ENCODE results near the gene MRPL19. TPM values are rescaled to one million over a fixed set of nuclear protein-coding genes. Genes with fewer than 3 reads are reported as not detected.

Gene MRPL19
- polyA plus RNA-seq, 1 donor (not counting 4 experiments of a cell fraction or from before 2014, with no cell fraction given): 84.0 TPM

- no peak for FAIRE-seq
- no peaks in the 10 kb centered on the region for H3K4me1 ChIP-seq (ENCODE audit: control insufficient read depth, extremely low read depth, insufficient read depth, low read length)
Measured at GRCh38 chr2:75655861-75656260, 9.3 kb downstream of the MRPL19 start.

DNA sequence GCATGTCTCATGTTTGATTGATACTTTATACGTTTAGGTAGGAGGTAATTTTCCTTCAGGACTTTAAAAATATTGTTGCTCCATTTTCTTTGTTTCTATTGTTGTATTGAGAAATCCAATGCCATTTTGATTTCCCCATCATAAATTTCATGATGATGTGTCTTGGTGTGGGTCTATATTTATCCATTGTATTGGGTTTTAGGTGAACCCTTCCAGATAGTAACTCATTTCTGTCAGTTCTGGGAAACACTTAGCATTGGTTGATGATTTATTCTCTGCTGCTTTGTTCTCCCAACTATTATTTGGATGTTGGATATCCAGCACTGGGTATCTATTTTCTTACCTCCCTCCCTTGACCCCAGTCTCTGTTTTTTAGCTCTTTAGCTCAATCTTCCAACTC, 10.0 kb downstream of the MRPL19 start:
- peaks cover 3% of the 10 kb centered on the region for H3K79me2 ChIP-seq (ENCODE audit: control insufficient read depth, insufficient read depth, low read length)
- dilution Hi-C loops (cut with MboI; ENCODE audit: extremely low pct_ligation_motif_present, low sequenced_read_pairs): no loop called here

More at GRCh38 chr2:75655861-75656260, 9.3 kb downstream of the MRPL19 start:
- TF ChIP-seq CTCF (optimal IDR thresholded peaks at IDR 0.05 in 1 of 3, IDR thresholded peaks at IDR 0.05 in 1 of 3, conservative IDR thresholded peaks at IDR 0.05 in 1 of 3; ENCODE audit: extremely low read depth in 1 of 3, insufficient read depth in 2 of 3, low read length in 3 of 3) (no peak), EZH2 (IDR thresholded peaks at IDR 0.05; ENCODE audit: low read length) (no peak)
- no peaks in the 10 kb centered on the region for H3K27me3 ChIP-seq (ENCODE audit: control insufficient read depth, extremely low read depth, insufficient read depth, low read length)
- peaks cover 4% of the 10 kb centered on the region for H4K20me1 ChIP-seq (ENCODE audit: control insufficient read depth, extremely low read depth, insufficient read depth, low read length)
- no peaks in the 10 kb centered on the region for H3K9me1 ChIP-seq (ENCODE audit: control insufficient read depth, extremely low read depth, insufficient read depth, low read length)
- H3K4me3 ChIP-seq (ENCODE audit: control insufficient read depth in 2 of 3, extremely low read depth in 1 of 3, insufficient read depth in 2 of 3, low read depth in 1 of 3, low read length in 3 of 3): no peak overlapping the region
- no peak overlapping the region for H3K4me2 ChIP-seq (ENCODE audit: control insufficient read depth, extremely low read depth, insufficient read depth, low read depth, low read length)
- dilution Hi-C loops (cut with MboI; ENCODE audit: extremely low pct_ligation_motif_present, low sequenced_read_pairs): no loop called here
- H3K9me3 ChIP-seq (ENCODE audit: control insufficient read depth, low read depth, low read length): no peaks in the 10 kb centered on the region
- H3K27ac ChIP-seq (ENCODE audit: control insufficient read depth, insufficient read depth, low read length): no peak overlapping the region
- peaks cover 14 to 24% of the 10 kb centered on the region in 2 experiments for H3K36me3 ChIP-seq (ENCODE audit: control insufficient read depth in 2 of 2, extremely low read depth in 1 of 2, insufficient read depth in 2 of 2, low read length in 2 of 2)
- no peak overlapping the region for H2AFZ ChIP-seq (ENCODE audit: control insufficient read depth, low read length)
- H3K9ac ChIP-seq (ENCODE audit: control insufficient read depth, extremely low read depth, insufficient read depth, low read length): no peak overlapping the region
- no peak for DNase-seq (ENCODE audit: low read depth, low spot score)
- H3K79me2 ChIP-seq (ENCODE audit: control insufficient read depth, insufficient read depth, low read length): peaks cover 4% of the 10 kb centered on the region

More for the DNA sequence above, 10.0 kb downstream of the MRPL19 start:
- H3K4me2 ChIP-seq (ENCODE audit: control insufficient read depth, extremely low read depth, insufficient read depth, low read depth, low read length): no peak overlapping the region
- no peaks in the 10 kb centered on the region for H3K27me3 ChIP-seq (ENCODE audit: control insufficient read depth, extremely low read depth, insufficient read depth, low read length)
- H3K4me1 ChIP-seq (ENCODE audit: control insufficient read depth, extremely low read depth, insufficient read depth, low read length): no peaks in the 10 kb centered on the region
- DNase-seq (ENCODE audit: low read depth, low spot score): no peak
- no peaks in the 10 kb centered on the region for H3K9me1 ChIP-seq (ENCODE audit: control insufficient read depth, extremely low read depth, insufficient read depth, low read length)
- no peak overlapping the region for H2AFZ ChIP-seq (ENCODE audit: control insufficient read depth, low read length)
- TF ChIP-seq EZH2 (IDR thresholded peaks at IDR 0.05; ENCODE audit: low read length) (no peak), CTCF (optimal IDR thresholded peaks at IDR 0.05 in 1 of 3, IDR thresholded peaks at IDR 0.05 in 1 of 3, conservative IDR thresholded peaks at IDR 0.05 in 1 of 3; ENCODE audit: extremely low read depth in 1 of 3, insufficient read depth in 2 of 3, low read length in 3 of 3) (no peak)
- H3K27ac ChIP-seq (ENCODE audit: control insufficient read depth, insufficient read depth, low read length): no peak overlapping the region
- peaks cover 5% of the 10 kb centered on the region for H4K20me1 ChIP-seq (ENCODE audit: control insufficient read depth, extremely low read depth, insufficient read depth, low read length)
- H3K9me3 ChIP-seq (ENCODE audit: control insufficient read depth, low read depth, low read length): no peaks in the 10 kb centered on the region
- H3K4me3 ChIP-seq (ENCODE audit: control insufficient read depth in 2 of 3, extremely low read depth in 1 of 3, insufficient read depth in 2 of 3, low read depth in 1 of 3, low read length in 3 of 3): no peak overlapping the region
- H3K9ac ChIP-seq (ENCODE audit: control insufficient read depth, extremely low read depth, insufficient read depth, low read length): no peak overlapping the region
- FAIRE-seq: no peak
- H3K36me3 ChIP-seq (ENCODE audit: control insufficient read depth in 2 of 2, extremely low read depth in 1 of 2, insufficient read depth in 2 of 2, low read length in 2 of 2): peaks cover 19 to 24% of the 10 kb centered on the region in 2 experiments
